ENCODE data around the gene BOLA2B. TPM values are rescaled to one million over a fixed set of nuclear protein-coding genes. Genes with fewer than 3 reads are reported as not detected.

Gene BOLA2B
- total RNA-seq, 4 donors from 2014 or later, result 72.7 to 434 (median 197) TPM

- 90% methylated on average over 7 of the region's 7 CpGs for WGBS
- H3K4me1 ChIP-seq, result no peaks in the 10 kb centered on the region
- H3K27ac ChIP-seq, result no peak overlapping the region
- no peak for DNase-seq (ENCODE audit: low spot score in 2 of 2)
- H3K4me3 ChIP-seq, result no peak overlapping the region
- H3K27me3 ChIP-seq, result no peaks in the 10 kb centered on the region
- H3K9me3 ChIP-seq, result peaks cover 8% of the 10 kb centered on the region
- H3K36me3 ChIP-seq, result no peaks in the 10 kb centered on the region
- no peak for TF ChIP-seq CTCF (IDR thresholded peaks at IDR 0.05)
- TF ChIP-seq POLR2A (IDR thresholded peaks at IDR 0.05), result no peak
- TF ChIP-seq EP300 (IDR thresholded peaks at IDR 0.05), result no peak
- TF ChIP-seq POLR2AphosphoS5 (IDR thresholded peaks at IDR 0.05), result no peak
Observed at GRCh38 chr16:30151091-30151490, 42.4 kb downstream of the BOLA2B start.

GRCh38 chr16:30149250-30149930, 44.1 kb downstream of the BOLA2B start:
- H3K4me1 ChIP-seq, result no peaks in the 10 kb centered on the region
- WGBS, result 90% methylated on average over 5 of the region's 5 CpGs
- no peak for DNase-seq (ENCODE audit: low spot score in 2 of 2)
- no peaks in the 10 kb centered on the region for H3K36me3 ChIP-seq
- TF ChIP-seq EP300 (IDR thresholded peaks at IDR 0.05) (no peak), POLR2A (IDR thresholded peaks at IDR 0.05) (no peak), POLR2AphosphoS5 (IDR thresholded peaks at IDR 0.05) (no peak), CTCF (IDR thresholded peaks at IDR 0.05) (no peak)
- no peak overlapping the region for H3K4me3 ChIP-seq
- no peaks in the 10 kb centered on the region for H3K27me3 ChIP-seq
- H3K9me3 ChIP-seq, result peaks cover 8% of the 10 kb centered on the region
- no peak overlapping the region for H3K27ac ChIP-seq

GRCh38 chr16:30147843-30148510, 45.5 kb downstream of the BOLA2B start:
- H3K27me3 ChIP-seq, result no peaks in the 10 kb centered on the region
- no peak for TF ChIP-seq POLR2AphosphoS5 (IDR thresholded peaks at IDR 0.05)
- no peak for TF ChIP-seq POLR2A (IDR thresholded peaks at IDR 0.05)
- TF ChIP-seq CTCF (IDR thresholded peaks at IDR 0.05), result no peak
- no peak for TF ChIP-seq EP300 (IDR thresholded peaks at IDR 0.05)
- H3K36me3 ChIP-seq, result no peaks in the 10 kb centered on the region
- DNase-seq (ENCODE audit: low spot score in 2 of 2), result no peak
- H3K27ac ChIP-seq, result no peak overlapping the region
- H3K4me1 ChIP-seq, result no peaks in the 10 kb centered on the region
- whole genome bisulfite sequencing, result 91% methylated on average over 3 of the region's 3 CpGs
- H3K4me3 ChIP-seq, result no peak overlapping the region
- H3K9me3 ChIP-seq, result peaks cover 8% of the 10 kb centered on the region

GRCh38 chr16:30145657-30146056, 47.8 kb downstream of the BOLA2B start:
- Histone ChIP-seq H3K4me1 (no peaks in the 10 kb centered on the region), H3K36me3 (no peaks in the 10 kb centered on the region), H3K27ac (no peak overlapping the region), H3K9me3 (peaks cover 8% of the 10 kb centered on the region), H3K4me3 (no peak overlapping the region), H3K27me3 (no peaks in the 10 kb centered on the region)
- DNase-seq (ENCODE audit: low spot score in 2 of 2), result no peak
- 60% methylated on average over 1 of the region's 1 CpG for WGBS
- TF ChIP-seq POLR2AphosphoS5 (IDR thresholded peaks at IDR 0.05) (no peak), EP300 (IDR thresholded peaks at IDR 0.05) (no peak), CTCF (IDR thresholded peaks at IDR 0.05) (no peak), POLR2A (IDR thresholded peaks at IDR 0.05) (no peak)

- no peak for DNase-seq (ENCODE audit: low spot score in 2 of 2)
- no peaks in the 10 kb centered on the region for H3K36me3 ChIP-seq
- H3K27ac ChIP-seq, result no peak overlapping the region
- H3K27me3 ChIP-seq, result no peaks in the 10 kb centered on the region
- no peak overlapping the region for H3K4me3 ChIP-seq
- 64% methylated on average over 1 of the region's 1 CpG for WGBS
- H3K9me3 ChIP-seq, result peaks cover 8% of the 10 kb centered on the region
- no peak for TF ChIP-seq POLR2A (IDR thresholded peaks at IDR 0.05)
- no peak for TF ChIP-seq POLR2AphosphoS5 (IDR thresholded peaks at IDR 0.05)
- TF ChIP-seq EP300 (IDR thresholded peaks at IDR 0.05), result no peak
- no peak for TF ChIP-seq CTCF (IDR thresholded peaks at IDR 0.05)
- no peaks in the 10 kb centered on the region for H3K4me1 ChIP-seq
Observed at GRCh38 chr16:30144917-30145316, 48.5 kb downstream of the BOLA2B start.

Data from suprapubic skin (tissue), 4 donors.